Measurements from ENCODE around the gene PAK1.
"Not testable (repeated sequence)": the region's sequence is repeated elsewhere in the genome, so short reads cannot be mapped to it uniquely, and the experiment has no call there.

Gene PAK1

DNA sequence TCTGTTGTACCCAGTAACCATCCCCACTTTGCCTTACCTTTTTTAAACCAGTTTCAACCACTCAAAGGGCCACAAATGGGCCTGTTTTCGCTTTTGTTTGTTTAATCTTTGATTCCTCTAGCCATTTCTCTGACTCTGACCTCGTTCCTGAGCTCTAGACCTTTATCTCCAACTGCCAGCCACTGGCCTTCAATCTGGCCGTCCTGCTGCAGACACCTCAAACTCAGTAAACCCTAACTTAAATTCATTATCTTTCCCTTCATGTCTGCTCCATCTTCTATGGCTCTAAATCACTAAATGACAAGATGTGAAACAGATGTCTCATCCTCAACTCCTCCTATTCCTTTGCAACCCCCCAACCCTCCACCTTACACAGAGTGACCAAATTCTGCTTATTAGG is 171.1 kb downstream of the PAK1 start:
- DNase-seq (ENCODE audit: low spot score), result no peak

DNA sequence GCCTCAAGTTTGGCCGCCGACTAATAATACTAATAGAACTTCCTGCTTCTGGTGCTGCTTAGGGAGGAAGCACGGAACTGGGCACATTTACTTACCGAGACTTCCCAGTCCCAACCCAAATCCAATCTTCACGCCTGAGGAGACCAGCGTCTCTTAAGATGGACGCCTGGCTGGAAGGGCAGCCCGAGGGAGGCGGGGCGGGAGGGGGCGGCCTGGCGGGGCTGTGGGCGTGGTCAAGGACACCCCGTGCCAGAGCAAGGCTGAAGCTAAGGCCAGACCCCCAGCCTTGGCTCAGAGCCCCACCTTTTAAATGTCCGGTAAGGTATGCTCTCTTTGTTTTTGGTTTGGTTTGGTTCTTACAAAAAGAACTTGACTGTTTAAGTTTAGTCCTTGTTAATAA is 172.4 kb downstream of the PAK1 start, which contains the start of gene GDPD4:
Gene GDPD4 (minus strand): TSS at position 177 of the 400 bp plus-strand sequence. CDS start 16,549 bp downstream, outside the sequence.
- DNase-seq (ENCODE audit: low spot score), result no peak

DNA sequence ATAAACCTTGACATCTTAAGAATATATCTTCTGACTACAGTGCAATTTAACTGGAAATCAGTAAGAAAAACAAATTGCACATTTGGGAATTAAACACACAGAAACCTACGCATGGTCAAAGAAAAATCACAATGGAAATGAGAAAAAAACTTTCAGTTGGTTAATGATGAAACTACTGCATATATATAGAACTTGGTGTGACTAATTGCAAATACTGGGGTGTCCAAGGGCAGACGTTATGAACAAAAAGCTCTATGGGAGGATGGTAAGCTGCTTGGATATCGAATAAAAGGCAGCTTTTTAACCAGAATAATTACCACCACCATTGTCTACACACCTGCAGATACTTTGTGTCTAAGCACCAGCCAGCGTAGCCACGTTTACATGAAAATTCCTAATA is 173.2 kb downstream of the PAK1 start:
- DNase-seq (ENCODE audit: low spot score), result no peak

DNA sequence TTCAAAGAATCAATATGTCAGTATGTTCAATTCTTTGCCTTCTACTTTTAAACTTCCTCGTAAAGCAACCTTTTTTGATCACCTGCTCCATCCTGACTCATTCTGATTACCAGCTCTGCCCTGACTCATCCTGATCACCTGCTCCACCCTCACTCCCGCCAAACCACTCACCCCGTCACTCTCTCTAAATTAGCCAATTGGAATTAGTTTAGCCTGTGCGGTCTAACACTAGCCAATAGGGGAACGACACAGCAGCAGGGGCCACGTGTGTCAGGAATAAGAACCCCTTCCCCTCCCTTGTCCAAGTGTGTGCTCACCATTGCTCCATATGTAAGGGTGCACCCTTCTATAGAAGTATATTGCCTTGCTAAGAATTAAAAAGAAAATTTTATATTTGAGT is 173.9 kb downstream of the PAK1 start:
- not testable (repeated sequence) for DNase-seq (ENCODE audit: low spot score)

DNA sequence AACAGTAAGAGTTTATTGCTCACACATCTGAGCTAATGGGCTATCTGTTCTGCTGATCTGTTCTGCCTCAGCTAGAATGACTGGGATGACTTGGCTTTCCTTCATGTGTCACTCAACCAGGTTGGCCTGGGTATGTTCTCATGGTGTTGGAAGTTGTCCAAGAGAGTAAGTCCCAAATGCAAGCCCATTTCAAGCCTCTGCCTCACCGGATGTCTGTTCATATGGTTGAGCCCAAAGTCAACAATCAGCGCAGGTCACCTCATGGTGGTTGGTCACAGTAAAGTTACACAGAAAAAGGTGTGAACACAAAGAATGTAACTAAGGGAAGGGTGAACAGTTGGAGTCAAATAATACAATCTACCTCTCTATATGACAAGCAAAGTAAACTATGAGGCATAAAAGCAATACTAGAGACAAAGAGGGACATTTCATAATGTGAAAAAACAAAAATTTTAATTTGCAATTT is 174.3 kb downstream of the PAK1 start:
- DNase-seq (ENCODE audit: low spot score), result no peak

DNA sequence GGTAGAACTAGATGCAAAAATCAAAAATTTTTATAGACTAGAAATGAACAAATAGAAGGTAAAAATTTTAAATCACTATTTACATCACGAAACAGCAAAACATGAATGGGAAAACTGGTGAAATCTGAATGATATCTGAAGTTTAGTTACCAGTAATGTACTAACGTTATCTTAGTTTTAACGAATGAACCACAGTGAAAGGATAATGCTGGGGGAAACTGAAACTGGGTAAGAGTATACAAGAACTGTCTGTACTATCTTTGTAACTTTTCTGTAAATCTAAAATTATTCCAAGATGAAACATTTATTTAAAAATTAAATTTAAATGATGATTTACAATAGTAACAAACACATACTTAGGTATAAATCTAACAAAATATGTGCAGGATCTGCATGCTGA is 179.9 kb downstream of the PAK1 start:
- DNase-seq (ENCODE audit: low spot score), result no peak

DNA sequence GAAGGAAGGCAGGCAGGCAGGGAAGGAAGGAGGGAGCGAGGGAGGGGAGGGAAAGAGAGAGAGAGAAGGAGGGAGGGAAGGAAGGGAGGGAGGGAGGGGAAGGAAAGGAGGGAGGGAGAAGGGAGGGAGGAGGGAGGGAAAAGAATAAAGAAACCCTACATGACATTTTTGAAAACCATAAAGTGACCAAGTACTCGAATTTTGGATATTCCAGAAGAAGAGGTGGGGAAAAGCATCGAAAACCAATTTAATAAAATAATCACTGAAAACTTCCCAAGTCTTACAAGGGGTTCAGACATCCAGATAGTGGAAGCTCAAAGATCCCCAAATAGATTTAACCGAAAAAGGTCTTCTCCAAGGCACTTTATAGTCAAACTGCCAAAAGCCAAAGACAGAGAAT is 184.2 kb downstream of the PAK1 start:
- DNase-seq (ENCODE audit: low spot score), result no peak

DNA sequence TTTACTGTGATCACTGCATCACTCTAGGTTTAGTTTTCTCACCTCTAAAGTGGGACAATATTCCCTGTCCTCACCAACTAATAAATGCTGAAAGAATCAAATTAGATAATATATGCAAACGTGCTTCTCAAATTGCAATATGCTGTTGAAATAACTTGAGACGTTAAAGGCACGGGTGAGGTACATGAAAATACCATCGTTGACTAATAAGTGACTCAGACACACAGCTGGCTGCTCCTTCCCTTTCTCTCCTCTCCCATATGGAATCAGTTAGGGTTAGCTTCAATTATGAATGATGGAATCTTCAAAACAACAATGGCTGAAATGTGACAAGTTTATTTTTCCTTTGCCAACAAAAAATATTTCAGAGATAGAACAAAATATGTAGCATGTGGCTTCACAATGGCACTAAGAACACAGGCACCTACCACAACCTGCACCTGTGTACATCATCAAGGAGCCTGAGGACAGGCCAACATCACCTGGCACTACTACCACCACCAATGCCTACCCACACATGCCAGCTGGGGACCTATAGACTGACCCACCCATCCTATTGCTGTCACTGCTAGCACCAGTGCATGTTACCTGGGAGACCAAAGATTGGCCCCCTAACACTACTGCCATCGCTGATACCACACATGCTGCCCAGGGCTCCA is 186.2 kb downstream of the PAK1 start:
- DNase-seq (ENCODE audit: low spot score), result peak; percentile 87

DNA sequence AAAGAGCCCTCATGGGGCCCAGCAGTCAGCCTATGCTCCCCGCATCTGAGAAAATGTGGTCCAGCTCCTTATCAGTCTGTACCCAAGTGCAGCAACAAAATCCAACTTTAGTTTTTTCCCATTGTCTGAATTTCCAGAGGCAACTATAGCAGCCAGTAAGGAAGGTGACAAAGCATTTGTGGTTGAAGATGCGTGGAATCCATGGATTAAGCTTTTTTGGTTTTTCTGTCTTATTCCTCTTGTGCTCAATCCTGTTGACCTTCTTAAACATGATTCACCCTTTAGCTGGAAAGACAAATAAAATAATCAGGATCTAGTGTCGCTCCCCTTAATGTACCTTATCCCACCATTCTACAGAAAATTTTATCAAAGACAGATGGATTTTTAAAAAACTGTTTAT is 186.8 kb downstream of the PAK1 start:
- no peak for DNase-seq (ENCODE audit: low spot score)

DNA sequence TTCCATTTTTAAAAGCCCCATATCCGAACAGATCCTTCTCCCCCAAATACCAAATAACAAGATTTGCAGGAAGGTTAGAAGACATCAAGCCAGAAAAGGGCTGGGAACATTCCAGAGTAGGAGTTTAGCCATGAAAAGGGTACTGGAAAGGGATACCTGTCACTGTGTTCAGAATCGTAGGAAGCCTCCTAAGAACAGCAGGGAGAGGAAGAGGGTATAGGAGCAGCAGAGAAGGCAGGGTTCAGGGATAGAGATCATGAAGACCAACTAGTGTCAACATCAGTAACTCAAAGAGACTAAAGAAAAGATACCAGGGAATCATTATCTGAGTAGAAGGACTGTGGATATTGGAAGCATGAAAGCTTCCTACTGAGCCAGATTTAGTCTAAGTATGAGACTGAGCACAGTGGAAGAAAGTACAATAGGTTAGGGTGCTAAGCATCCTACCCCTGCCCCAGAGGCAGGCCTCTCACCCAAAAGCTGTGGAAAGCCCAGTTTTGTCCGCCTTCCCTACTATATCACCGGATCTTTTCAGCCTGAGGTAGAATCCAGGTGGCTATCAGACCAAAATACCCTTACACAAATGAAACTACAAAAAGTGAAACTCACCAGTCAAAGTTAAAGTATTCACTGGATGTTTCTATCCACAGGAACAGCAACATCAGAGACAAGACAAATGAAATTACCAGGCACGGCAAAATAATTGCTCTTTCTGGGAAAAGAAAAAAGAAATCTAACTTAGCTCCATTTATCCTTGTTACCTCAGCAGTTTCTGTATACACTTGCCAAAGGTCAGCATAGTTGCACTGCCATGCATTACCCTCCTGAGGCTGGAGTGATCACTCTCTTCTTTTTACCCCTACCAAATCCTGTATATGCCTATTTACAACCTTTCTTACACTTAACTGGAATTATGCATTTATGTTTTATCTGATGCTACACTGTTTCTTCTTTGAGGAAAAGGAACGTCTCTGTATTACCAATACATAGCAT is 189.1 kb downstream of the PAK1 start:
- no peak for DNase-seq (ENCODE audit: low spot score)

DNA sequence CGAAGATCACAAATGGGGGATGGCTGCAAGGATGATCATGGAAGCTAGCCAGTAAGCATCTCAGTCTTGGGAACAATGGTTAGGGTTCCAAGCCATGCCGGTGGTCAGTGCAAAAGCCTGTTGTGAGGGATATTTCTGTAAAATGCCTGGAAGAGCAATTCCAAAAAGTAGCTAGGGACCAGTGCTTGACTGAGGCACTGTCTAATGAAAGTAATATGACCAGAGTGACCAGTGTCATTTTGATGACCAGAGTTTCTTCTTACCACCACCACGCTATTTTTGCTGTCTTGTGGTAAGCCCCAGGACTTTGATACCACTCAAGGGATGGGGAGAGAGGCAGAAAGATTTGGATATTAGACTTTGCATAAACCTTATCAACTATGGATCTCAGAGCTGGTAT is 190.8 kb downstream of the PAK1 start:
- no peak for DNase-seq (ENCODE audit: low spot score)

DNA sequence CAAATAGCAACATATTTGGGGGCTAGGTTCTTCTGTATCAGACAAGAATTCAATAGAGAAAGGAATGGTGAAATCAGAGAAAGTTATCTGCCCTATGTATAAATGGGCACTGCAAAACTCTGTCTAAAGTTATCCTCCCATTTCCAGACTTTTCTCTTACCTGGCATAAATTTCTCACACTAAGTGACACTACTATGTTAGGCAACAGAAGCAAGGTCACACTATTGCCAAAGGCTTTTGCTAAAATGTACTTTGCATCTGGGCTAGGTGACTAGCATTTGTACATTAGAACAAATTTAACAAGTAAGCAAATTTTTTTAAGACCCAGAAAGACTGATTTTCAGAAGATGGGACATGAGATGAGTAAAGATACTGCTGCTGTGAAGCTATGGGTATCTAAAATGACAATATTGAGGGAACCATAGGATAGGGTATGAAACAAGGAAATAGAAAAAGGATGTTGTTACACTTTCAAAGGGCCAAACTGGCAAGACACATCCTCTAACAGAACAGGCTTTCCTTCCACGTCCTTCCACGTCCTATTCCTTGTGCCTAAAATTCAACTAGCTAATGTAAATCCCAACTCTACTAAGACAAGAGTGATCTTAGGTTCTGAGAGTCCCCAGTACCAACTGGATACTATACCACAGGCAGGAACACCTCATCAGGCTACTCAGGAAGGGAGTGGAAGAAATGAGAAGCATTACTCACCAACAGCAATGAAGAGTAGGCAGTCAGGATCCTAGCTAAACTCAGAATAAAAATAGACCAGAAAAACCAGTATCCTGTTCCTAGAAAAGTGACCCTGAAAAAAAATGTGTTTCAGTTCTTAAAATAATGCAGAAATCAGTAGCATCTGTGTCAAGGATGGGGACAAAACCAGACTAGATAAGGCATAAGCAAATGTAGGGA is 195.0 kb downstream of the PAK1 start:
- DNase-seq (ENCODE audit: low spot score), result peak; percentile 48

DNA sequence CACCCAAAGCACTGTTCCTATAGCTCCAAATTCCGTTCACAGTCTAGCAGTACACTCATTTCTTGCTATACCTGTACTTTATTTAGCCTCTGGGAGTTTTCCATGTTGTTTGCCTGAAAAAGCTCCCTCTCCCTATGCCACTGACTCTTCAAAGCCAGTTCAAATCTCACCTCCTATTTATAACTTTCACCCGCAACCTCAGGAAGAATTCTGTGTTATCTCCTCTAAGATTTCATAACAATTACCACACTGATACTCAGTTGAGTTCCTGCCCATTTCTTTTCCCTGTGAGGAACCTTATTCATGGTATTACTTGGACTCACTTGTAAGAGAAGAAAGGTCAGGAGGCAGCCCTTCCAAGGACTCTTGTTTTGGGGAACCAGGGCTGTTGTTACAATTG is 197.6 kb downstream of the PAK1 start:
- DNase-seq (ENCODE audit: low spot score), result no peak
